Erythroblast (primary cell): Measurements from ENCODE around the gene SBNO2.

Source experiments
- GATA1 ChIP-seq: IDR thresholded peaks from 2 replicates; pipeline ENCODE4 v1.6.1; 2011; ENCODE audit warnings: low read depth, mild to moderate bottlenecking, control low read depth, low read length, moderate library complexity
- POLR2A ChIP-seq: IDR thresholded peaks from 2 replicates; pipeline ENCODE4 v1.6.1; 2011; ENCODE audit warnings: mild to moderate bottlenecking, low read length

GRCh38 chr19:1097810-1098176 lies 76.3 kb downstream of the SBNO2 start:
- TF ChIP-seq POLR2A (no peak), GATA1 (no peak)
